GM13977 (cell line): ENCODE measurements around the gene CXCL5.

Experiments used
- DNase-seq: peaks from one replicate; pipeline ENCODE4 v3.0.0; 2012; ENCODE audit warnings: low spot score
- in situ Hi-C: fragments of 300-500 bp; cut with MboI; formaldehyde crosslinking; loops from one replicate; pipeline ENCODE4 v1.12.0; 2022; ENCODE audit warnings: low sequenced_read_pairs, low pct_unique_long_range_greater_than_20kb, mixed read lengths, inconsistent platforms; ENCODE audit not compliant: unreplicated experiment
- TF ChIP-seq, protein P1 (sequence below): IDR thresholded peaks from 2 replicates; pipeline ENCODE4 v1.5.1; 2012; ENCODE audit warnings: mild to moderate bottlenecking, control low read depth; ENCODE audit not compliant: insufficient read depth; ENCODE audit errors: extremely low read depth, missing control alignments

The CXCL5 gene

GRCh38 chr4:73979407-73979957, 19.0 kb downstream of the CXCL5 start:
- no peak for DNase-seq
- in situ Hi-C loops, result no loop called here
- TF ChIP-seq, protein P1, sequence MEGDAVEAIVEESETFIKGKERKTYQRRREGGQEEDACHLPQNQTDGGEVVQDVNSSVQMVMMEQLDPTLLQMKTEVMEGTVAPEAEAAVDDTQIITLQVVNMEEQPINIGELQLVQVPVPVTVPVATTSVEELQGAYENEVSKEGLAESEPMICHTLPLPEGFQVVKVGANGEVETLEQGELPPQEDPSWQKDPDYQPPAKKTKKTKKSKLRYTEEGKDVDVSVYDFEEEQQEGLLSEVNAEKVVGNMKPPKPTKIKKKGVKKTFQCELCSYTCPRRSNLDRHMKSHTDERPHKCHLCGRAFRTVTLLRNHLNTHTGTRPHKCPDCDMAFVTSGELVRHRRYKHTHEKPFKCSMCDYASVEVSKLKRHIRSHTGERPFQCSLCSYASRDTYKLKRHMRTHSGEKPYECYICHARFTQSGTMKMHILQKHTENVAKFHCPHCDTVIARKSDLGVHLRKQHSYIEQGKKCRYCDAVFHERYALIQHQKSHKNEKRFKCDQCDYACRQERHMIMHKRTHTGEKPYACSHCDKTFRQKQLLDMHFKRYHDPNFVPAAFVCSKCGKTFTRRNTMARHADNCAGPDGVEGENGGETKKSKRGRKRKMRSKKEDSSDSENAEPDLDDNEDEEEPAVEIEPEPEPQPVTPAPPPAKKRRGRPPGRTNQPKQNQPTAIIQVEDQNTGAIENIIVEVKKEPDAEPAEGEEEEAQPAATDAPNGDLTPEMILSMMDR, result no peak

DNA sequence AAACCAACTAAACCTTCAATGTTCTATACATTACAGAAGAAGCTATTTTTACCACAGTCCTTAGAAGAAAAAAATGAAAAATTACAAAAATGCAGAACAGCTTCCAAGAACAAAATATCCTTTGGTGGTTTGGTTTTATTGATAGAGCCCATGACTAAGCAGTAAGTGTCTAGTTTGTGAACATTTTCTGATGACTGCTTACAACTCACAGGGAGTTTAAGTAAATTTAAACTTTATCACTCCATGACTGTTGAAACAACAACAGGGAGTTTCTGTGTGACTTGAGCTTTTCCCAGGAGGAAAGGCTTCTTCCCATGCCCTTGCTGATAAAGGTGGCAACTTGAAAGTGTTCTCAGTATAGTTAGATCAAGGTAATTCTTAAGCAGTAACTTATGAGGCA, 19.6 kb downstream of the CXCL5 start:
- in situ Hi-C loops, result no loop called here
- DNase-seq, result no peak
- TF ChIP-seq, protein P1, result no peak

DNA sequence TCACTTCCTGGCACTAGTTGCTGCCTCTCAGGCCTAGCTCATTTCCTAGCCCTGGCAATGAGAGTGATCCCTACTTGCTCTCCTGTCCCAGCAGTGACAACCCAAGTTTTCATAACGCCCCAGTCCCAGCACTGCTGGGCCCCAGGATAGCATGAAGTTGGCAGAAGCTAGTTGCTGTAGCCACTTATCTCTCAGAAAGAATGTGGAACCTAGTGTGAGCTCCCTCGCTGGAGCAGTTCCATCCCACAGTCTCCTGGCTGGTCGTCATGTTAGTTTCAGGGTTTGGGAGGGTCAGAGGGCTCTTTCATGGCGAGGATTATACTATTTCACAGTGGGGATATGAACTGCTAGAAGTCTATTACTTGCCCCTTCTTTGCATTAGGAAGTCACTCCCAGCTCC, 21.8 kb downstream of the CXCL5 start:
- TF ChIP-seq, protein P1, result no peak
- DNase-seq, result no peak
- in situ Hi-C loops, result no loop called here

- no peak for DNase-seq
- TF ChIP-seq, protein P1, result no peak
- in situ Hi-C loops, result no loop called here
Measured at GRCh38 chr4:73976217-73976616, 22.3 kb downstream of the CXCL5 start.

GRCh38 chr4:73974352-73974751, 24.1 kb downstream of the CXCL5 start:
- DNase-seq, result no peak
- in situ Hi-C loops, result no loop called here
- TF ChIP-seq, protein P1, result no peak

- no peak for DNase-seq
- in situ Hi-C loops, result no loop called here
- TF ChIP-seq, protein P1, result no peak
Measured at GRCh38 chr4:73970945-73971344, 27.5 kb downstream of the CXCL5 start.

- no peak for DNase-seq
- TF ChIP-seq, protein P1, result no peak
- in situ Hi-C loops, result no loop called here
Measured at GRCh38 chr4:73970011-73970410, 28.5 kb downstream of the CXCL5 start.
